GM15510 (cell line): ENCODE data around the gene SPAG16.

Source experiments
- POLR2A ChIP-seq: IDR thresholded peaks from 3 replicates; pipeline ENCODE4 v1.6.1; 2011; ENCODE audit warnings: borderline replicate concordance; ENCODE audit not compliant: insufficient read length; ENCODE audit errors: extremely low read depth

The SPAG16 gene

GRCh38 chr2:213789940-213790339 is 505.7 kb downstream of the SPAG16 start:
- no peak for TF ChIP-seq POLR2A

GRCh38 chr2:213792045-213792444 is 507.8 kb downstream of the SPAG16 start:
- no peak for TF ChIP-seq POLR2A

GRCh38 chr2:213806125-213806726 is 522.0 kb downstream of the SPAG16 start:
- TF ChIP-seq POLR2A: no peak

GRCh38 chr2:213816583-213816982 is 532.3 kb downstream of the SPAG16 start:
- no peak for TF ChIP-seq POLR2A

- no peak for TF ChIP-seq POLR2A
Measured at GRCh38 chr2:213818436-213818835, 534.2 kb downstream of the SPAG16 start.

GRCh38 chr2:213834331-213834730 is 550.1 kb downstream of the SPAG16 start:
- TF ChIP-seq POLR2A: no peak

GRCh38 chr2:213834746-213835145 is 550.5 kb downstream of the SPAG16 start:
- TF ChIP-seq POLR2A: no peak

GRCh38 chr2:213846856-213847255 is 562.6 kb downstream of the SPAG16 start:
- no peak for TF ChIP-seq POLR2A

- TF ChIP-seq POLR2A: no peak
Measured at GRCh38 chr2:213847316-213847715, 563.1 kb downstream of the SPAG16 start.

- TF ChIP-seq POLR2A: no peak
Measured at GRCh38 chr2:213848631-213849030, 564.4 kb downstream of the SPAG16 start.

- no peak for TF ChIP-seq POLR2A
Measured at GRCh38 chr2:213861638-213862037, 577.4 kb downstream of the SPAG16 start.

GRCh38 chr2:213862407-213863076 is 578.3 kb downstream of the SPAG16 start:
- no peak for TF ChIP-seq POLR2A

- TF ChIP-seq POLR2A: no peak
Measured at GRCh38 chr2:213863541-213863940, 579.3 kb downstream of the SPAG16 start.

GRCh38 chr2:213868526-213868925 is 584.3 kb downstream of the SPAG16 start:
- TF ChIP-seq POLR2A: no peak

GRCh38 chr2:213885485-213885884 is 601.2 kb downstream of the SPAG16 start:
- TF ChIP-seq POLR2A: no peak

GRCh38 chr2:213914510-213914909 is 630.2 kb downstream of the SPAG16 start:
- TF ChIP-seq POLR2A: no peak

- no peak for TF ChIP-seq POLR2A
Measured at GRCh38 chr2:213920014-213920413, 635.8 kb downstream of the SPAG16 start.

GRCh38 chr2:213923543-213923942 is 639.3 kb downstream of the SPAG16 start:
- no peak for TF ChIP-seq POLR2A

- no peak for TF ChIP-seq POLR2A
Measured at GRCh38 chr2:213934560-213934959, 650.3 kb downstream of the SPAG16 start.
